GF-D8 (cell line): ENCODE results near the gene DOK1.

ENCODE experiments used
- DNase-seq: peaks from one replicate; lab custom pipeline; 2025; lab: John Stamatoyannopoulos, UW

Gene DOK1

GRCh38 chr2:74569686-74570085 lies 15.2 kb downstream of the DOK1 start:
- no peak for DNase-seq

GRCh38 chr2:74571058-74571457 lies 16.5 kb downstream of the DOK1 start:
- DNase-seq: peak; percentile 18

GRCh38 chr2:74572178-74572925 lies 17.8 kb downstream of the DOK1 start:
- no peak for DNase-seq

- peak; percentile 91 for DNase-seq
These were observed 19.4 kb downstream of the DOK1 start for GRCh38 chr2:74573747-74574562.

GRCh38 chr2:74575320-74575719 lies 20.8 kb downstream of the DOK1 start:
- DNase-seq: no peak

DNA sequence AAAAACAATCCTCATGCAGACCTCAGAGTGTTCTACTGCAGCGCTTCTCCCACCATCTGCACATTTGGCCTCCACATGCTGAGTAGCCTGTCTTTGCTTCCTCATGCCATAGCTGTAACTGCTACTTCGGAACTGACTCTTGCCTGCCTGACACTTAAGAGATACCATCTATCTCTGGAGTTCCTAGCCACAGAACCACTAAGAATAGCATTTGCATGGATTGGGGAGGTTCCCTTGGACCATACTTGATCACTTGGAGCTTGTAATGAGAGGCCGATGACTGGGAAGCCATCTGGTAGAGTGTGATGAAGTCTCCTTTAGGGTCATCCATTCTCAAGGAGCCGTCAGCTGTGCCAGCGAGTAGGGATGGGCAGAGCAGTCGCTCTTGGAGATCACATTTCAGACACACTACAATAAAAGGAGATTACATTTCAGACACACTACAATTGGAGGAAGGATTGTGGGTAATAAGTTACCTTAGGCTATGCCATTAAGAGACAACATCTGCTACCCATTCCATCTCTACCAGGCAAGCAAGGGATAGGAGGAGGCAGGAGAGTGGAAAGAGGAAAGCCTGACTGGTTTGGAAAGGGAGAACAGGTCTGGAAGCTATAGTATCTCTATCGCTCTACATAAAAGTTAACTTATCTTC lies 21.8 kb downstream of the DOK1 start:
- peak; percentile 73 for DNase-seq

- DNase-seq: peak; percentile 97
These were observed 22.3 kb downstream of the DOK1 start for GRCh38 chr2:74576863-74577229.

DNA sequence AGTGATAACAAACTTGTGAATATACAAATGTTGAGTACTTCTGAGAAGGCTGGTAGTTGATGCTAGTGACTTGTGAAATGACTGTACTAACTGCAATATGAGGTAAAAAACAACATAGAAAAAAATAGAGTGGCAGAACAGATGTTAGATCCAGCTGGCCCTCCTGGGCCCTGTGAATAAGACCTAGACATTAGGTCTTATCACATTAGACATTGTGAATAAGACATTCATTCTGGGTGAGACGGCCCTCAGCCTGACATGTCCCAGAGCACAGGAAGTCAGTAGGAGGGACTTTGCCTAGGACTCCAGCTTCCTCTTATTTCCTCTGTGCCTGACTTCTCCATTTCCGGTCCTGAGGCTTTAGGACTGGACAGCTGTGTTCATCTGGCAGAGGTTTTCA lies 22.9 kb downstream of the DOK1 start:
- peak; percentile 85 for DNase-seq

DNA sequence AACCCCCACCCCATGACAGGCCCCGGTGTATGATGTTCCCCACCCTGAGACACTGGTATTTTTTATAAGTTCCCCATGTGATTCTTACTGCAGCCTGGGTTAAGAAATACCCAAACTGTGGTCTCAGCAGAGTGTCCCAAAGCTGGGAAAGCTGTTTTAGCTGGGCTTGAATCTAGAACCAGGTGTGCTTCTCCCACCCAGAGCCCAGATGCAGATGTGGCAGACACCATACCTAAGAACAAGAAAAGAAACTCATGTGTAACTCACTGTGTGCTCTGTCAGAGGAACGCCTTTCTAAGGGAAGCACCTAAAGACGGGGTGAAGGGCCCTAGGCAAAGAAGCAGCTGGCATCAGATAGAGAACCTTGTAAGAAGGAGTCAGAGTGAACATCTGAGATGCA lies 23.9 kb downstream of the DOK1 start:
- DNase-seq: no peak

DNA sequence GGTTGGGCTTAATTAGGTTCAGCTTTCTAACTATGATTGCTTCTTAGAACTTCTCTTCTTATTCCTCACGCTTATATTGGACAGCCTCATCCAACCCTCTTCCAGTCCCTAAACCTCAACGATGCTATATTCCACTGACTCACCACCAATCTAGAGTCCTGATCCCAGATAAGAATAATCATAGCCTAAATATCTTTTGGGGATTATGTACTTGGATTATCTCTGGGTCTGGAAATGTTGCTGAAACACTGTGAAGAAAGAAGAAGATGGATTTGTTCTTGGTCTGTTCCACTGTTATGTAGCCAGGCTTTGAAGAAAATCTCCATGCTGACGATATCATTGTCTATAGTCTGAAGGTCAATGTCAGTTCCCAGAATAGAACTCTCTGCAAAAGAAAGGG lies 26.9 kb downstream of the DOK1 start:
- no peak for DNase-seq

DNA sequence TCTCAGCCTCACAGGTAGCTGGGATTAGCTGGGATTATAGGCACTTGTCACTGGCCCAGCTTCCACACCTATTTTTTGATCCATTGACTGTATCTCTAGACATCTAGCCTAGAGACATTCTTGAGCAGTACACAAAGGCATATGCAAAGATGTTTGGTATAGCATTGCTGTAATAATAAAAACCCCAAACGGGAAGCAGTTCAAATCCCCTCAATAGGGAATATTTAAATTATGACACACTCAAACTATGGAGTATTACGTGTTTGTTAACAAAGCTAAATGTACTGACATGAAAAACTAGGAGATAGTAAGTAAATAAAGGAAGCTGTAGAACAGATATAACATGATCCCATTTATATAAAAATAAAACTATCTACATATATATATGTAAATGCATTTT lies 27.7 kb downstream of the DOK1 start:
- no peak for DNase-seq

- DNase-seq: no peak
These were observed 29.0 kb downstream of the DOK1 start for GRCh38 chr2:74583504-74583903.

DNA sequence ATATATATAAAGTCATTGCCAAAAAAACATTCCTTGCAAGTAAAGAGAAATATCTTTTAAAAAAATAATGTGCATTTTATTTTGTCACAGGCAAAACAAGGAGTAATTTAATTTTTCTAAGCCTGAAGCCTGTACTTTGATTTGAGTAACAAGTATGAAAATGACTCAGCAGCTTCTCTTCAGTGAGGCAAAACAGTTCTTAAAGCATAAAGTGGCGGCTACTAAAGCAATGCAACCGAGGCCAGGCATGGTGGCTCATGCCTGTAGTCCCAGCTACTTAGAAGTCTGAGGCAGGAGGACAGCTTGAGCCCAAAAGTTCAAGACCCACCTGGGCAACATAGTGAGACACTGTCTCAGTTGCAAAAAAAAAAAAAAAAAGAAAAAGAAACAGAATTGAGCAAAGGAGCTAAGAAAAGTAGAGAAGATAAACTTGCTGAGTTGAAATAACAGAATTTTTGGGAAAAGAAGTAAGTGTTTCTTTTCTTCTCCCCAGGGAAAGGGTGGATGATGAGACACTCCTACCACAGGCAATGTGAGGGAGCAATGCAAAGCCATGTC lies 29.6 kb downstream of the DOK1 start:
- peak; percentile 24 for DNase-seq

GRCh38 chr2:74585406-74586185 lies 31.1 kb downstream of the DOK1 start:
- DNase-seq: peak; percentile 63

DNA sequence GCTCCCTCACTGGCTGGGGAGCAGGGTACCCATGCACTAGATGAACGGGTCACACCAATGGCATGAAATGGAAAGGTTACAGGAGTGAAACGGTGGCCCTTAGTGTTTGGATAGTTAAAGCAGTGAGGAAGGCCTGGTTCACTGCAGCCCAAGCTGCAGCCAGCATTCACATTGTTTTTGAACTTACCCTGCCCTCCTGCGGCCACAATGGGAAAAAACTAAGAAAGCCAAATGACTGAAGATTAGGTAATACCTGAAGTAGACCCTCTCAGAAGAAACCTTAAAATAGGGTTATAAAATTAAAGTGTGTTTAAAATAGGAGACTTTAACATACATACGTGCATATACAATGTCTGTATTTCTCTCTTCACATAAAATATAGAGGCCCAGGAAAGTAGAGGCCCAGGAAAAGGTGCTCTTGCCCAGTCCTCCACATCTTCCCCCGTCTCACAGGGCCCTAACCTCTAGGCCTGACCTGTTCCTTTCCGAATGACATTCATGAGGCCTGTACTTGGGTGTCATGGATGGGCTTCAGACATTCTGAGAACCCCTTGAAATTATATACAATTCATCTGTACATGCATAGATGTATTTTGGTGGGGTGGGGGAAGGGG lies 33.3 kb downstream of the DOK1 start:
- peak; percentile 67 for DNase-seq

- no peak for DNase-seq
These were observed 34.1 kb downstream of the DOK1 start for GRCh38 chr2:74588664-74589063.

- no peak for DNase-seq
These were observed 39.6 kb downstream of the DOK1 start for GRCh38 chr2:74593826-74594772.

DNA sequence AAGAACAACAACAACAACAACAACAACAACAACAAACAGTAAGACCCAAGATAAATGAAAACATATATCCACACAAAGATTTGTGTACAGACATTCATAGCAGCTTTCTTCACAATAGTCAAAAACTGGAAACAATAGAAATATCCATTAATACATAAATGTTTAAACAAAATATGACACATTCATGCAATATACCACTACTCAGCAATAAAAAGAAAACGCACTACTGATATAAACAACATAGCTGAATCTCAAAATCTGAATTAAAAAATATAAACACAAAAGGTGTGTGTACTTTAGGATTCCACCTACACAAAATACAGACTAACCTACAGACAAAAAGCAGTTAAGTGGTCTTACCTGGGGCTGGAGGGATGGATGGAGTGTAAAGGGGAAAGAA lies 42.1 kb downstream of the DOK1 start:
- DNase-seq: no peak

- no peak for DNase-seq
These were observed 42.9 kb downstream of the DOK1 start for GRCh38 chr2:74597410-74597809.

DNA sequence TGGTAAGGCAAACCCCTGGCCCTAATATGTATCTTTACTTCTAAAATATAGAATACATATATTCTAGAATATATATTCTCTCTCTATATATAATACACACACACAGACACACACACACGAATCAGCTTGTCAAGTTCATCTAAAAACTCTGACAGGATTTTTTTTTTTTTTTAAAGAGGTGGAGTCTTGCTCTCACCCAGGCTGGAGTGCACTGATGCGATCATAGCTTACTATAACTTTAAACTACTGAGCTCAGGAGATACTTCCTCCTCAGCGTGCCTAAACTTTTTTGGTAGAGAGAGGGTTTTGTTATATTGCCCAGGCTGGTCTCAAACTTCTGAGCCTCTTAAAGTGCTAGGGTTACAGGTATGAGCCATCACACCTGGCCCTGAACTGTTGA lies 45.2 kb downstream of the DOK1 start:
- DNase-seq: no peak
